T-helper 1 cell treated with Interleukin-12 subunit alpha and Interleukin-12 subunit beta and Interleukin-4 antibody, amounts not matched to agents 30 μg/mL and 1 μg/mL, for 36 hours (primary cell): Measurements from ENCODE around the gene CNNM3.

Experiments used
- H3K27ac Mint-ChIP-seq: one replicate; pipeline ENCODE4 v1.8.0; 2021; ENCODE audit warnings: mild to moderate bottlenecking, mixed read lengths
- H3K27me3 Mint-ChIP-seq: one replicate; pipeline ENCODE4 v1.8.0; 2021; ENCODE audit warnings: low read depth, mixed read lengths
- H3K36me3 Mint-ChIP-seq: one replicate; pipeline ENCODE4 v1.8.0; 2021; ENCODE audit warnings: low read depth, mixed read lengths
- H3K4me1 Mint-ChIP-seq: one replicate; pipeline ENCODE4 v1.8.0; 2021; ENCODE audit warnings: low read depth, mixed read lengths
- H3K4me3 Mint-ChIP-seq: one replicate; pipeline ENCODE4 v1.8.0; 2021; ENCODE audit warnings: mild to moderate bottlenecking, moderate library complexity, mixed read lengths
- H3K9me3 Mint-ChIP-seq: one replicate; pipeline ENCODE4 v1.8.0; 2021; ENCODE audit warnings: mixed read lengths

Gene CNNM3

GRCh38 chr2:96866986-96867755, 51.1 kb downstream of the CNNM3 start:
- H3K27me3 Mint-ChIP-seq: peaks cover 11% of the 10 kb centered on the region
- peaks cover 13% of the 10 kb centered on the region for H3K36me3 Mint-ChIP-seq

GRCh38 chr2:96867756-96868554, 51.9 kb downstream of the CNNM3 start:
- Mint-ChIP-seq H3K9me3 (no peaks in the 10 kb centered on the region), H3K4me1 (peaks cover 22% of the 10 kb centered on the region), H3K27ac (peak overlapping the region; percentile 78), H3K27me3 (peaks cover 11% of the 10 kb centered on the region), H3K36me3 (peaks cover 12% of the 10 kb centered on the region), H3K4me3 (peak overlapping the region; percentile 80)

More at GRCh38 chr2:96866986-96867755, 51.1 kb downstream of the CNNM3 start:
- Mint-ChIP-seq H3K27ac (no peak overlapping the region), H3K9me3 (no peaks in the 10 kb centered on the region), H3K4me3 (peak overlapping the region; percentile 80), H3K4me1 (peaks cover 22% of the 10 kb centered on the region)

- Mint-ChIP-seq H3K4me3 (peak overlapping the region; percentile 80), H3K27me3 (peaks cover 11% of the 10 kb centered on the region), H3K27ac (peak overlapping the region; percentile 78), H3K36me3 (peaks cover 7% of the 10 kb centered on the region), H3K9me3 (no peaks in the 10 kb centered on the region), H3K4me1 (peaks cover 22% of the 10 kb centered on the region)
Observed at GRCh38 chr2:96868555-96869280, 52.6 kb downstream of the CNNM3 start.

- peaks cover 7% of the 10 kb centered on the region for H3K36me3 Mint-ChIP-seq
- H3K4me3 Mint-ChIP-seq: no peak overlapping the region
- no peak overlapping the region for H3K27ac Mint-ChIP-seq
- peaks cover 13% of the 10 kb centered on the region for H3K27me3 Mint-ChIP-seq
- peaks cover 24% of the 10 kb centered on the region for H3K4me1 Mint-ChIP-seq
- H3K9me3 Mint-ChIP-seq: no peaks in the 10 kb centered on the region
Observed at GRCh38 chr2:96869281-96869821, 53.3 kb downstream of the CNNM3 start.

GRCh38 chr2:96869822-96870625, 54.0 kb downstream of the CNNM3 start, which contains the start of gene SEMA4C:
Gene SEMA4C, minus strand, starts transcription at chr2:96870080. Its CDS starts 2,194 bp downstream, at chr2:96867886.
- Mint-ChIP-seq H3K27ac (peak within 1 kb of the TSS; percentile 82), H3K4me1 (peaks cover 27% of the 10 kb centered on the region), H3K9me3 (no peaks in the 10 kb centered on the region), H3K36me3 (peaks cover 6% of the 10 kb centered on the region), H3K27me3 (peaks cover 14% of the 10 kb centered on the region), H3K4me3 (peak within 1 kb of the TSS; percentile 86)

GRCh38 chr2:96870626-96871255, 54.7 kb downstream of the CNNM3 start:
- peak overlapping the region; percentile 86 for H3K4me3 Mint-ChIP-seq
- H3K36me3 Mint-ChIP-seq: peaks cover 3% of the 10 kb centered on the region
- H3K27ac Mint-ChIP-seq: peak overlapping the region; percentile 82
- peaks cover 27% of the 10 kb centered on the region for H3K4me1 Mint-ChIP-seq
- no peaks in the 10 kb centered on the region for H3K9me3 Mint-ChIP-seq
- peaks cover 17% of the 10 kb centered on the region for H3K27me3 Mint-ChIP-seq

- no peaks in the 10 kb centered on the region for H3K9me3 Mint-ChIP-seq
- no peaks in the 10 kb centered on the region for H3K36me3 Mint-ChIP-seq
- peaks cover 18% of the 10 kb centered on the region for H3K4me1 Mint-ChIP-seq
- no peak overlapping the region for H3K27ac Mint-ChIP-seq
- peaks cover 17% of the 10 kb centered on the region for H3K27me3 Mint-ChIP-seq
- no peak overlapping the region for H3K4me3 Mint-ChIP-seq
Observed at GRCh38 chr2:96872591-96873349, 56.7 kb downstream of the CNNM3 start.

- Mint-ChIP-seq H3K27me3 (peaks cover 17% of the 10 kb centered on the region), H3K27ac (no peak overlapping the region), H3K9me3 (no peaks in the 10 kb centered on the region), H3K36me3 (no peaks in the 10 kb centered on the region), H3K4me3 (no peak overlapping the region), H3K4me1 (peaks cover 16% of the 10 kb centered on the region)
Observed at GRCh38 chr2:96873651-96874096, 57.6 kb downstream of the CNNM3 start.

- Mint-ChIP-seq H3K9me3 (no peaks in the 10 kb centered on the region), H3K27me3 (peaks cover 17% of the 10 kb centered on the region), H3K36me3 (no peaks in the 10 kb centered on the region), H3K4me3 (no peak overlapping the region), H3K27ac (no peak overlapping the region), H3K4me1 (peaks cover 16% of the 10 kb centered on the region)
Observed at GRCh38 chr2:96874198-96874831, 58.2 kb downstream of the CNNM3 start.

GRCh38 chr2:96875498-96876268, 59.6 kb downstream of the CNNM3 start:
- no peaks in the 10 kb centered on the region for H3K9me3 Mint-ChIP-seq
- no peak overlapping the region for H3K4me3 Mint-ChIP-seq
- no peak overlapping the region for H3K27ac Mint-ChIP-seq

GRCh38 chr2:96876269-96877041, 60.4 kb downstream of the CNNM3 start:
- no peaks in the 10 kb centered on the region for H3K36me3 Mint-ChIP-seq
- peaks cover 7% of the 10 kb centered on the region for H3K27me3 Mint-ChIP-seq
- H3K9me3 Mint-ChIP-seq: no peaks in the 10 kb centered on the region
- H3K27ac Mint-ChIP-seq: no peak overlapping the region
- no peak overlapping the region for H3K4me3 Mint-ChIP-seq
- peaks cover 5% of the 10 kb centered on the region for H3K4me1 Mint-ChIP-seq

More at GRCh38 chr2:96875498-96876268, 59.6 kb downstream of the CNNM3 start:
- no peaks in the 10 kb centered on the region for H3K36me3 Mint-ChIP-seq
- H3K4me1 Mint-ChIP-seq: peaks cover 11% of the 10 kb centered on the region
- peaks cover 14% of the 10 kb centered on the region for H3K27me3 Mint-ChIP-seq
